Superior temporal gyrus (tissue), 1 donor: ENCODE data around the gene GAL.

Source experiments
- DNase-seq: peaks from one replicate; pipeline ENCODE4 v3.0.0-alpha.2; 2016; ENCODE audit errors: extremely low spot score

GAL gene

GRCh38 chr11:68680541-68681231, 3.7 kb upstream of the GAL start:
- no peak for DNase-seq

DNA sequence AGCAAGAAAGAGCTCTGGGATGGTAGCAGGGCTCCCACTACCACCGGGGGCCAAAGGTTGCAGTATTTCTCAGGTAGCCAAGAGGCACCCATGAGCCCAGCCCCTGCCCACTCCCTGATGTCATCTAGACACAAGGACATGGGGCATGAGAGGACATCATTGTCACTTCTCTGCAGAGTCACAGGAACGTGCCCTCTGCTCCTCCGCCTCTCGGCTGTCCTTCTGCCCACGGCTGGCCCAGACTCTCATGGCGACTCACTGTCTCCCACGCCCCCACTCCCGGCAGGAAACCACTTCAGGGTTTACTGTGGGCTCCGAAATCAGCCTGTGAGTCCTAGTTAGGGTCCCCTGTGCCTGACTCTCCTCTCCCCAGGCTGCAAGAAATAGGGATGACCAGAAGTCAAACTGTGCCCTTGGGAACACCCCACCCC, 1.8 kb upstream of the GAL start:
- no peak for DNase-seq

DNA sequence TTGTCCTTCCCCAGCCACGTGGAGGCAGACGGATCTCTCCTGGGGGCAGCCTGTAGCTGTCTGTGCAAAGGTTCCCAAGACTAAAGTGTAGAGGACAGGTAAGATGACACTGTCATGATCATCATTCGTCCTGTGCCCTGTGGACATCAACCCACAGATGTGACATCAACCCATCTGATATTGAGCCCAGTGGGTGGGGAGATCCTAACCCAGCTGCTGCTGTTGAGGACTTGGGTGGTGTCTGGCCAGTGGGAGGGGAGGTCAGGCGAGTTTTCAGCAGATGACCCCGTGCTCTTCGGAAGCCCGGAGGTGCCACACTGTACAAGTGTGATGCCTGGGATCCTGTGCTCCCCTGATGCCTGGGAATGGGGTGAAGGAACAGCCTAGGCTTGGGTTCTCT, 1.2 kb upstream of the GAL start:
- DNase-seq: no peak

GRCh38 chr11:68683536-68684384, 584 bp upstream of the GAL start:
- no peak for DNase-seq

- DNase-seq: no peak
Observed at GRCh38 chr11:68685656-68686380, 1.5 kb downstream of the GAL start.

DNA sequence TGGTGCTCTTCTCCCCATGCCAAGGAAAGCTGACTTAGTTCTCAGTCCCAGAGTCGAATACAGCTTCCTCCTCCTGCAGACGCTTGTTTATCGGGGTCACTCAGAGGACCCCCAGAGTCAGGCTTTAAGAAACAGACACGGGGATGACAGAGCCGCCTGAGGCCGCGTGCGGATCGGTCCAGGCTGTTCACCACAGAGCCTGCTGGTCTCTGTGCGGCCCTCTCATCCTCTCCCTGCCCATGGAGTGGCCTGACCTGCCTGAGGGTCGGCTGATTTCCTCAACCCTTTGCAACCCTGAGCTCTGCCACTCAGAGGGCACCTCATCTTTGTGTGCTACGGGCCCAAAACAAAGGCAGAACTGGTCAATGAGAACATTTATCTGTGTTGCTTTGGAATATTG, 2.1 kb downstream of the GAL start:
- no peak for DNase-seq

DNA sequence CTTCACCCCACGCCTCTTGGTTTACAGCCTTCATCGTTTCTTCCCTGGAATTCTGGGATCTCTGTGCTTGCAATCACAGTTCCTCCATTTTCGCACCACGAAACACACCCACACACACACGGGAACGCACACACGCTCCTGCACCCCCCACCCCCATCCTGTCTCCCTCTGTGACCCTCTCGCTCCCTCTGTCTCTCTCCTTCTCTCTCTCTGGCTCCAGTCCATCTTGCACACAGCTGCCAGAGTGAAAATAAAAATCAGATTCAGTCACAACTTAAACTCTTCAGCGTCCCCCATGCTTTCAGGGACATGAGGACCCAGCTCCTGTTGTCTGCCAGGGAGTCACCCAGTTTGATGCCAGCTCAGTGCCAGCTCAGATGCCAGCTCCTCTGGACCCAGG, 3.0 kb downstream of the GAL start:
- no peak for DNase-seq

DNA sequence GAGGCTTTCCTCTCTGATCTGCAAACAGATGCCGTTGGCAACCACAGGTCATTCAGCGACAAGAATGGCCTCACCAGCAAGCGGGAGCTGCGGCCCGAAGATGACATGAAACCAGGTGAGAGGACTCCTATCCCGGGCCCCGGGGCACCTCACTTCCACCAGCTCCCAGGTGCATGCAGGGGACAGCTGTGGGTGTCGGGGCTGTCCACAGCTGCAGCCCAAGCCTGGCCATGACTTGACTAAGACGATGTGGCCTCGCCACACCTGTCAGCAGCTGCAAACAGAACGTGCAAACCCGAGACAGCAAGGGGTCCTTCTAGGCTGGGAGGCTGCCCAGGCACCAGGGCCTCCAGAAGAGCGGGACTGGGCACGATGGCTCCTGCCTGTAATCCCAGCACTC, 3.6 kb downstream of the GAL start:
- DNase-seq: no peak

DNA sequence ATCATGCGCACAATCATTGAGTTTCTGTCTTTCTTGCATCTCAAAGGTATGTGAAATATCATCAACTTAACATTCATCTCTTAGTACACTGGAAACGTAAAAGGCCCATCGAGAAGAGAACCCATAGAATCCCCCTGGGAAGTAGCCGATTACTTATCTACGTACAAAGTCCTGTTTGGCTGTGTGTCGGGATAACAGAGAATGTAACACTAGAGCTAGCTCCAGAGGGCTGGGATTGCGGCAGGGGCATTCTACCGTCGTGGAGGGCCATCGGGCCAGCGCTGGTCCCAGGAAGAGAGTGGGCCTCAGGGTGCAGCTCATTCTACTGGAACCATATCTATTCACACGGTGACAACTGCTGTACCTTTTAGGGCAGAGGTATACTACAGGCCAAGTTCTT, 4.5 kb downstream of the GAL start:
- no peak for DNase-seq

- DNase-seq: no peak
Observed at GRCh38 chr11:68689737-68690625, 5.6 kb downstream of the GAL start.

GRCh38 chr11:68690671-68691401, 6.5 kb downstream of the GAL start:
- DNase-seq: no peak

DNA sequence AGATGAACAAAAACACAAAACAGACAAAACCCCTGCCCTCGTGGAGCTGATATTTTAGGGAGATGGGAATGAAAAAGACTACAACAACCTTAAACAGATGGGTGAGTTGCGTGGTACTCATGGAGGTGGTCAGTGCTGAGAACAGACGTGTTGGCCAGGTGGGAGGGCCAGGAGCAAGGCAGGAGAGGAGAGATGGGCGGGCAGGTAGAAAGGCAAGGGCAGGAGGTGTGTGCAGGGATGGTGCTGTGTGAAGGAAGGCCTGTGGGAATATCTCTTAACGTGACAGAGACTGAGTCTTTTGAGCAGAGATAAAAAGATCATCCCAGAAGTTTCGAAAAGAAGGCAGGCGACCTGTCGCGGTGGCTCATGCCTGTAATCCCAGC, 7.0 kb downstream of the GAL start:
- no peak for DNase-seq

GRCh38 chr11:68692115-68692514, 7.8 kb downstream of the GAL start:
- no peak for DNase-seq

- DNase-seq: no peak
Observed at GRCh38 chr11:68692871-68693483, 8.6 kb downstream of the GAL start.

GRCh38 chr11:68693484-68693882, 9.1 kb downstream of the GAL start:
- no peak for DNase-seq

DNA sequence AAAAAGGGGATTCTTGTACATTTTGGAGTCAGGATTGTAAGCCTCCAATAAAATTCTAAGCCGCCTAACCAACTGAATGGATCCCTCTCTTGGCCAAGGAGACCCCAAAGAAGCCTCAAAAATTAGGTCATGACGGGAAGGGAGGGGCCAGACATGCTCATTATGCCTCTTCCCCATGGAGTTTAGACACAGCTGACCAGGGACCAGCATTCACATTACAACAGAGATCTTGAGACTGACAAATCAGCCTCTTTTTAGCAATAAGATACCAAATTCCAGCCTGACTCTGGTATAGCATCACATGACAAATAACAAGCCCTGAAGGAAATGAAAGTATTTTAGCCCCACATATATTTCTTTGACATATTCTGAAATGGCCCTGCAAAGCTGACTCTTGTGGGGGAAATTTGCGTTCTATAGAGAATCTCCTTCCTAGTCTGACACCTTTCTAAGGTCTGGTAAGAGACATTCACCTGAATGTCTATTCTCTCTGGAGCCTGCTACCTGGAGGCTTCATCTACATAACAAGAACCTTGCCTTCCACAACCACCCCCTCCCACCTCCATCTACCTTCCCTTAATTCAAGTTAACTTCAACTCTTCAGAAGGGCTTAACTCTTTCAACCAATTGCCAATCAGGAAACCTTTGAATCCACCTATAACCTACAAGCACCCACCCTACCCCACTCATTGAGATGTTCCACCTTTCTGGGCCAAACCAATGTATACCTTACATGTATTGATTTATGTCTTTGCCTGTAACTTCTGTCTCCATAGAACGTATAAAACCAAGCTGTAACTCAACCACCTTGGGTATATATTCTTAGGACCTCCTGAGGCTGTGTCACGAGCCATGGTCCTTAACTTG, 10.3 kb downstream of the GAL start:
- DNase-seq: no peak

GRCh38 chr11:68695531-68695930, 11.2 kb downstream of the GAL start:
- DNase-seq: no peak

- DNase-seq: no peak
Observed at GRCh38 chr11:68698993-68699392, 14.6 kb downstream of the GAL start.

DNA sequence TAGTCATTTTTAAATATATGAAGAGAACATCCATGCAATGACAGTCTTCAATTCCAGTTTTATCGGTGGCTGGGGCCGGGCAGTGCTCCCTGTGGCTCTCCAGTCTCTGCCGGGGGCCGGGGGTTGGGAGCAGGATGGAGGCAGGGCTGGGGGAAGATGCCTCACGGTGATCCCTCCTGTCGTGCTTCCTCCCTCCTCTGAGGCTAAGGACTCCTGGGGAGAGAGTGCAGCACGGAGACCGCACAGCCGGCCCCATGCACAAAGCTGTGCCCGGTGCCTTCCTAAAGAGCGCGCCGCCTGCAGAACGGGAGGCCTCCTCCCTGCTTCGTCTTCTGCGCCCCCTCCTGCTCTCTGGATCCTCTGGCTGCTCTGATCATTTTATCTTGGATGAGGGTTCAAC, 20.5 kb downstream of the GAL start:
- no peak for DNase-seq

DNA sequence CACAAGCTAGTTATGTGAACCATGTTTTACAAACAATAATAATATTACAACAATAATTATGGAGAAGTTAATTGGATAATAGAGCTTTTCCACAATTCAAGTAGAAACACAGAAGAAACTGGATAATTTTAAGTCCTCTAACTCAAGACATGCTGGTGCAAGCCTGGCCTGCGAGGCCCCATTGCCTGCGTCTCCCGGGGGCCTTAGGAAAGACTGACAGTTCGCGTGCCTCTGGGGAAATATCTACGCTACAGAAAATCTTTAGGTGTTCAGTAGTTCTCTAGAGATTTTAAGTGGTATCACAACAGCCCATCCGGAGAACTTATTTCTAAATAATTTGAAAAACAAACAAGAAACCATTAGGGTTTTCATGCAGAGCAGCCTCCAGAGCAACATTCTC, 23.2 kb downstream of the GAL start:
- no peak for DNase-seq
